GM18519 (cell line): ENCODE measurements around the gene ANO7.

Source experiments
- ATAC-seq: cut with Tn5 transposase; IDR thresholded peaks from one replicate; pipeline ENCODE4 v1.9.1; 2021; ENCODE audit warnings: mild to moderate bottlenecking, moderate library complexity; ENCODE audit not compliant: unreplicated experiment, low FRiP score

The ANO7 gene

GRCh38 chr2:241188361-241189092, at the start of gene ANO7:
Gene ANO7 (plus strand): TSS chr2:241188677. CDS start chr2:241190064, 1,387 bp downstream.
- no peak for ATAC-seq

GRCh38 chr2:241139531-241140444, 48.7 kb upstream of the ANO7 start:
- no peak for ATAC-seq

GRCh38 chr2:241140445-241140840, 48.0 kb upstream of the ANO7 start:
- ATAC-seq = no peak

DNA sequence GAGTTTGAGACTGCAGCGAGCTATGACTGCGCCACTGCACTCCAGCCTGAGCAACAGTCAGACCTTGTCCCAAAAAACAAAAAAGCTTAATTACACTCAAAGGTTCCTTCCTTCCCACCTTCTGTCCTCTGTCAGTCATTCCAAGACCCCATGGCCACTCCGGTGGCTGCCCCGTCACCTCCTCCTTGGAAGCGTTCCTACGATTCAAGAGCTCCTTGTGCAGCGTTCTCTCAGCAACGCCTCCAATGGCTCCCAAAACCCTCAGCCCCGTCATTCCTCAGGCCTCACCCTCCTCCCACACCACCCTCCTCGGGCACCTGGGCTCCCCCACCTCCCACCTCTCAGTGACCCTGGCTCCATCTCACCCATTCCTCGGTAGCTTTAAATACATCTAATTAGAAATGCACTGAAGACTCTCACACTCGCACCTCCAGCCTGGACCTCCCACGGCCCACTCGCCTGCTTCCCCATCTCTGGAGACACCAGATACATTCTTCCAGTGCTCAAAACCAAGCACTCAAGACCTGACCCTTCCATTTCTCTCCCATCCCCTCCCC, 47.2 kb upstream of the ANO7 start:
- ATAC-seq = no peak

DNA sequence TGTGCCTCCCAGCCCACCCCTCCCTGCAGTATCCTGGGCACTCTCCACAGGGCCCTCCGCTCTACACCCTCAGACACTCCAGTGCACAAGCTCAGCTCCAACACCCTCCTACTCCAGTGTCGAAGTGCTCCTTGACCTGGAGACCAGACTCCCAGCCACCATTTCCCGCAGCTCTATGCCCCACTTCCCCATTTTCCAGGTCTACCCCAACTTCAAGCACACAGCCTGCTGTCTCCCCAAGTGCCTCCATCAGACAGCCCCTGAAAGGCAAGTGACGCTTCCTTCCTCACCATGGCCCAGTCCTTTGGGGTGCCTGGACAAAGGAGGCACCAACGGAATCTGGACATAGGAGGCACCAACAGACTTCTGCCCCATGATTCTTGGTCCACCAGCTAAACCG, 46.4 kb upstream of the ANO7 start:
- no peak for ATAC-seq

DNA sequence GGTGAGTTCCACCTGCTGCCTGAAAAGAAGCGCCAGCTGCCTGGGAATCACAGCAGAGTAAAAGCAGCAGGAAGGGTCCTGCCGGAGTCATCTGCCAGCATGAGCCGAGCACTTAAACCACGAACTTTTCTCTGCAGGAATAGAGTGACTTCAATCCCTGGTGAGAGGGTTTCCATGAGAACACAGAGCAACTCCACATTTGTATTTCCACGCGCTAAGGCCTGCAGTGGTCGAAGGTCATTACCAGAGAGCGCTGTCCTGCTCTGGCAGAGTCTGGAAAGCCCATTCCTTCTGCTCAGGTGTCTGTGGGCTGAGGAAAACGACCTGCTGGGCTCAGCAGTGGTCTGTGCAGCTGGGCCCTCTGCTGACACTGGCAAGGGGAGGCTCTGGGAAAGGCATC, 45.9 kb upstream of the ANO7 start:
- ATAC-seq = no peak

DNA sequence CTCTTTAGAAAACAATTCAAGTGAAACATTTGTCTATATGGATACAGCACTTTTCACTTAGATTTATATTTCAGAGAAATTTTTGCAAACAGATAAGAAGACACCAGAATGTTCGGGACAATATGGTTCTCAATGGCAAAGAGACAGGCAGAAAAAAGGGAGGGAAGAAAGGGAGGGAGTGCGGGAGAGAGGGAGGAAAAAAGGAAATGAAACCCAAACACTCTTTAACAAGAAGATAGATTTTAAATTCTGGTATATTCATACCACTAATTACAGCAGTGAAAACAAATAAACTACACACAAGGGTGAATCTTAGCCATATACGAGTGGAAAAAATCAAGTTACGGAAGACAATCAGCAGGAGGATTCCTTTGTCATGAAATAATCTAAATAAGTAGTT, 42.2 kb upstream of the ANO7 start:
- ATAC-seq = no peak

GRCh38 chr2:241147336-241147735, 41.1 kb upstream of the ANO7 start:
- no peak for ATAC-seq

DNA sequence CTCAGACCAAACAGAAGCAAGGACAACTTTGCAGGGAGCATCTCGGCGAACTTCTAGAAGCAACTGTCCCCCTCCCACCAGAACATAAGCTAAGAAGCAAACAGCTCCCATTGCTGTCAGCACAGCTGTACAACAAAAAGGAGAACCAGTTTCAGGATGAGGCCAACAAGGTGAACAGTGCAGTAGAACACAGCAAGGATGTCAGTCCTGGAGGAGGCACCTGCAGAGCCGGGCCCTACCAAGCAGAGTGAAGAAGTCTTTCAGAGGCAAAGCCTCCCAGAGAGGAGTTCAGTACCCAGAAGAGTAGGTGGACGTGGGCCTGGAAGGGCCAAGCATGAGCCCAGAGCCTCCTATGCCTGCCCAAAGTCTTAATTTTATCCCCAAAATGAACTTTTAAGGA, 40.2 kb upstream of the ANO7 start:
- no peak for ATAC-seq

GRCh38 chr2:241148891-241149674, 39.4 kb upstream of the ANO7 start, which contains the start of gene PASK:
Gene PASK (minus strand): TSS chr2:241149472. CDS start chr2:241143032, 6,440 bp downstream.
- ATAC-seq = peak; percentile 53

GRCh38 chr2:241149675-241149924, 38.9 kb upstream of the ANO7 start:
- ATAC-seq = no peak

DNA sequence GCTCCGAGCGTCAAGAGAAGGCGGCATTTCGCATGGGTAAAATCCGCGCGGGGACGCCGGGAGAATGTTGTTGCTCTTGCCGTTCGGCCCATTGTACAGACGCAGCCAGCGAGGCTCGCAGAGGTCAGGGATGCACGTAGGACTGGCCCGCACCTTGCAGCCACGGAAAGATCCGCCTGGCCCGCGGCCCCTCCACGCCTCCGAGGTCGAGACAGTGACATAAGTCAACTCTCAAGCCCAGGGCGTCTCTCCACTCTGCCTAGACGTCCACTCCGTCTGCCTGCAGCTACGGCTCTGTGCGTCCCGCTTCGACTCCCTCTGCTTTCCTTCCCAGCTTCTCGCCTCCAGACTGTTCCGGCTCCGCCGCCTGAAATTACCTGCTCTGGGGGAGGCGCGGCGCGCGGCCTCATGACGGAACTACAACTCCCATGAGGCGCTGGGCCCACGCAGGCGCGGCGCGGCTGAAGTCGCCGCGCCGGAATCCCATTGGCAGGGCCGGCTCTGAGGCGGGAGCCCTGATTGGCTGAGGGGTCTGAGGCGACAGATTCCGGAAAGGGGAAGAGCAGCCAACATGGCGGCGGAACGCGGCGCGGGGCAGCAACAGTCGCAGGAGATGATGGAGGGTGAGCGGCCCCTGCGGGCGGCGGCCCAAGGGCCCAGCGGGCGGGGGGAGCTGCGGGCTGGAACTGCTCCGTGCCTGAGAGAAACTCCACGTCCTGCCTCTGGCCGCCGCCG, 38.4 kb upstream of the ANO7 start, which contains the start of gene PPP1R7:
PPP1R7 (plus strand) TSS at position 543 of the 735 bp plus-strand sequence; CDS start at position 572, 29 bp downstream.
- peak; percentile 46 for ATAC-seq

GRCh38 chr2:241150660-241151530, 37.6 kb upstream of the ANO7 start:
- no peak for ATAC-seq

DNA sequence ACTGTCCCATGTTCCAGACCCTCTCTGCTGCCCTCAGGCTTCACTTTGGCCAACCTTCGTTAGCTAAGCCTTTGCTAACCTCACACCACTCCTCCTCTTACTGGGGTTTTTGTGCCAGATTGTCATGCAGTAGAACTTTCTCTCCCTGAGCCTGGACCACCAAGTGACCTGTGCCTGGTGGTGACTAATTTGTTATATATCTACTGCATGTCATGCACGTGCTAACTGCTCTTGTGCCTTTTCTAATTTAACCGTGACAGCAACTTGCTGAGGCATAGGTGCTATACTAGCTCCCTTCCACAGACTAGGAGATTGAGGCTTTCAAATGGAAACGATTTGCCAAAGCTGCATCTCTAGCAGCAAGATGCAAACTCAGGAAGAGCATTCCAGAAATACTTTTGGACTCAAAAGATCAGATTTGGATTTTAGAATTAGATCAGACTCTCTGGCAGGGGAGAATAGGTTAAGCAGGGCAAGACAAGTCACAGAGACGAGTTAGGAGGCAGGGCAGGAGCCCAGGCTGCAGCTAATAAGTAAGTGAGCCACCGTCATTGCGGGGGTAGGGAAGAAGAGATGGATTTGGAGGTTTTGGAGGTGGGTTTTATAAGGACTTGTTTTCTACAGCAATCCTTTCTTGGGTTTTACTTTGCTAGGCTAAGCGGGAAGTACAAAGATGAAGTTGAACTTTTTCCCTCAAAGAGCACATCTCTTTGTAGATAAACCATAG, 36.4 kb upstream of the ANO7 start:
- no peak for ATAC-seq

GRCh38 chr2:241153616-241154015, 34.9 kb upstream of the ANO7 start:
- ATAC-seq = no peak

- ATAC-seq = no peak
These were observed 33.6 kb upstream of the ANO7 start for GRCh38 chr2:241154915-241155314.

- no peak for ATAC-seq
These were observed 32.5 kb upstream of the ANO7 start for GRCh38 chr2:241155936-241156335.

DNA sequence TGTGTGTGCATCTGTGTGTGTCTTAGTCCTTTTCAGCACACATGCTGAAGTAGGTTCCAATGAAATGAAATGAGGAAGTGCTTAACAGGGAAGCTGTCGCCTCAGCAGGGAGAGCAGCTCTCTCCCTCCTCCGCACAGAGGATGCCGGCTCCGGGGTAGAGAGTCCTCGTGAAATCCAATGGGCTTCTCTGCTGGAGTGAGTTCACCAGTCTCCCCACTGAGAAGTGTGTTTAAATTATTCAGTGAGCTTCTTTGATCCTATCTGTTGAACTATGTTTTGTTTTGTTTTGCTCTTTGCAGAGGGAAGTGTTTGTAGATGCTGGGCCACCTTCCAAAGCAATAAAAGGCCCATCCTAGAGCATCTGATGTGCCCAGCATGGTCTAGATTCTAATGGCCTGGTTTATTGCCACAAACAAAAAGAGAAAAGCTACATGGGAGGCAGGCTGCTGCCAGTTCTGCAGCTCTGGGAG, 31.5 kb upstream of the ANO7 start:
- ATAC-seq = no peak
